HEK293 (cell line): ENCODE measurements around the gene SLC46A1.

Experiments
- CTCF ChIP-seq: fragments of 450-650 bp; formaldehyde crosslinking; IDR thresholded peaks from 2 replicates; pipeline ENCODE4 v1.5.1; 2016; ENCODE audit warnings: missing biosample characterization, missing genetic modification characterization
- FEZF1 ChIP-seq: fragments of 450-650 bp; formaldehyde crosslinking; IDR thresholded peaks from 2 replicates; pipeline ENCODE4 v1.5.1; 2016; ENCODE audit warnings: missing biosample characterization, missing genetic modification characterization
- GFI1B ChIP-seq: fragments of 450-650 bp; formaldehyde crosslinking; IDR thresholded peaks from 2 replicates; pipeline ENCODE4 v1.5.1; 2016; ENCODE audit warnings: missing biosample characterization, missing genetic modification characterization
- KLF8 ChIP-seq: fragments of 450-650 bp; formaldehyde crosslinking; IDR thresholded peaks from 2 replicates; pipeline ENCODE4 v1.5.1; 2016; ENCODE audit warnings: missing biosample characterization, missing genetic modification characterization
- PRDM1 ChIP-seq: fragments of 450-650 bp; formaldehyde crosslinking; IDR thresholded peaks from 2 replicates; pipeline ENCODE4; 2016; ENCODE audit warnings: missing biosample characterization, missing genetic modification characterization
- PRDM10 ChIP-seq: fragments of 450-650 bp; formaldehyde crosslinking; IDR thresholded peaks from 2 replicates; pipeline ENCODE4 v1.5.1; 2016; ENCODE audit warnings: missing biosample characterization, missing genetic modification characterization
- SP3 ChIP-seq: fragments of 450-650 bp; formaldehyde crosslinking; IDR thresholded peaks from 2 replicates; pipeline ENCODE4 v1.5.1; 2016; ENCODE audit warnings: missing biosample characterization, missing genetic modification characterization
- WT1 ChIP-seq: fragments of 450-650 bp; formaldehyde crosslinking; IDR thresholded peaks from 2 replicates; pipeline ENCODE4 v1.5.1; 2016; ENCODE audit warnings: missing biosample characterization, missing genetic modification characterization
- YY2 ChIP-seq: fragments of 450-650 bp; formaldehyde crosslinking; IDR thresholded peaks from 2 replicates; pipeline ENCODE4 v1.5.1; 2016; ENCODE audit warnings: missing biosample characterization, missing genetic modification characterization
- ZBTB11 ChIP-seq: fragments of 450-650 bp; formaldehyde crosslinking; conservative IDR thresholded peaks from 2 replicates; pipeline ENCODE4 v1.5.1; 2016; ENCODE audit warnings: low read depth, missing biosample characterization, missing genetic modification characterization
- ZBTB26 ChIP-seq: fragments of 450-650 bp; formaldehyde crosslinking; optimal IDR thresholded peaks from 2 replicates; pipeline ENCODE3; 2016; ENCODE audit warnings: missing biosample characterization, mild to moderate bottlenecking, missing genetic modification characterization
- ZBTB7A ChIP-seq: fragments of 450-650 bp; formaldehyde crosslinking; IDR thresholded peaks from 2 replicates; pipeline ENCODE4 v1.5.1; 2016; ENCODE audit warnings: low read depth, missing biosample characterization, missing genetic modification characterization
- ZIC2 ChIP-seq: fragments of 450-650 bp; formaldehyde crosslinking; IDR thresholded peaks from 2 replicates; pipeline ENCODE4 v1.5.1; 2016; ENCODE audit warnings: missing biosample characterization, missing genetic modification characterization
- ZNF138 ChIP-seq: fragments of 450-650 bp; formaldehyde crosslinking; IDR thresholded peaks from 2 replicates; pipeline ENCODE4 v1.5.1; 2016; ENCODE audit warnings: missing biosample characterization, missing genetic modification characterization, borderline replicate concordance
- ZNF157 ChIP-seq: fragments of 450-650 bp; formaldehyde crosslinking; IDR thresholded peaks from 2 replicates; pipeline ENCODE4 v1.5.1; 2016; ENCODE audit warnings: missing biosample characterization, missing genetic modification characterization
- ZNF175 ChIP-seq: fragments of 450-650 bp; formaldehyde crosslinking; IDR thresholded peaks from 2 replicates; pipeline ENCODE4 v1.5.1; 2016; ENCODE audit warnings: missing biosample characterization, missing genetic modification characterization
- ZNF23 ChIP-seq: fragments of 450-650 bp; formaldehyde crosslinking; IDR thresholded peaks from 2 replicates; pipeline ENCODE4 v1.5.1; 2016; ENCODE audit warnings: missing biosample characterization, missing genetic modification characterization, borderline replicate concordance
- ZNF280C ChIP-seq: fragments of 450-650 bp; formaldehyde crosslinking; IDR thresholded peaks from 2 replicates; pipeline ENCODE4 v1.5.1; 2016; ENCODE audit warnings: missing biosample characterization, missing genetic modification characterization
- ZNF324 ChIP-seq: fragments of 450-650 bp; formaldehyde crosslinking; IDR thresholded peaks from 2 replicates; pipeline ENCODE4 v1.5.1; 2016; ENCODE audit warnings: missing biosample characterization, missing genetic modification characterization
- ZNF423 ChIP-seq: fragments of 450-650 bp; formaldehyde crosslinking; IDR thresholded peaks from 2 replicates; pipeline ENCODE4 v1.5.1; 2016; ENCODE audit warnings: missing biosample characterization, missing genetic modification characterization
- ZNF426 ChIP-seq: fragments of 450-650 bp; formaldehyde crosslinking; IDR thresholded peaks from 2 replicates; pipeline ENCODE4 v1.5.1; 2017; ENCODE audit warnings: missing biosample characterization, missing genetic modification characterization, mild to moderate bottlenecking, inconsistent platforms, moderate library complexity
- ZNF510 ChIP-seq: fragments of 450-650 bp; formaldehyde crosslinking; IDR thresholded peaks from 2 replicates; pipeline ENCODE4 v1.5.1; 2018; ENCODE audit warnings: mild to moderate bottlenecking, missing genetic modification characterization, missing biosample characterization; ENCODE audit not compliant: insufficient replicate concordance
- ZNF555 ChIP-seq: fragments of 450-650 bp; formaldehyde crosslinking; conservative IDR thresholded peaks from 2 replicates; pipeline ENCODE4 v1.5.1; 2017; ENCODE audit warnings: missing biosample characterization, mild to moderate bottlenecking, missing genetic modification characterization, inconsistent platforms
- ZNF560 ChIP-seq: fragments of 450-650 bp; formaldehyde crosslinking; IDR thresholded peaks from 2 replicates; pipeline ENCODE4 v1.5.1; 2017; ENCODE audit warnings: missing biosample characterization, missing genetic modification characterization, borderline replicate concordance
- ZNF621 ChIP-seq: fragments of 450-650 bp; formaldehyde crosslinking; IDR thresholded peaks from 2 replicates; pipeline ENCODE4 v1.5.1; 2017; ENCODE audit warnings: missing biosample characterization, missing genetic modification characterization
- ZNF629 ChIP-seq: fragments of 450-650 bp; formaldehyde crosslinking; IDR thresholded peaks from 2 replicates; pipeline ENCODE4 v1.5.1; 2017; ENCODE audit warnings: missing biosample characterization, missing genetic modification characterization
- ZNF76 ChIP-seq: fragments of 450-650 bp; formaldehyde crosslinking; IDR thresholded peaks from 2 replicates; pipeline ENCODE4; 2016; ENCODE audit warnings: low read depth, missing biosample characterization, missing genetic modification characterization, borderline replicate concordance

Gene SLC46A1

GRCh38 chr17:28379814-28380801, 25.9 kb downstream of the SLC46A1 start (continued):
- TF ChIP-seq FEZF1 (tag by site-specific recombination) (peak; percentile 39; the same call in 1 of the 2 replicates), ZNF629 (tag by site-specific recombination) (peak; percentile 43), PRDM10 (tag by site-specific recombination) (peak; percentile 54), ZNF510 (tag by site-specific recombination) (no peak), ZBTB11 (no peak), ZNF560 (tag by site-specific recombination) (no peak), SP3 (tag by site-specific recombination) (0 out of 2 replicates have a peak, but pooled peaks have one; percentile 15), ZNF426 (tag by site-specific recombination) (no peak), CTCF (tag by site-specific recombination) (no peak), ZNF157 (tag by site-specific recombination) (no peak), ZNF175 (no peak), YY2 (tag by site-specific recombination) (no peak), GFI1B (tag by site-specific recombination) (no peak), ZNF423 (tag by site-specific recombination) (no peak), ZNF76 (tag by site-specific recombination) (no peak), ZNF621 (tag by site-specific recombination) (no peak), ZBTB7A (no peak), ZIC2 (tag by site-specific recombination) (no peak), PRDM1 (tag by site-specific recombination) (no peak), WT1 (tag by site-specific recombination) (no peak), ZNF23 (tag by site-specific recombination) (no peak), ZNF324 (tag by site-specific recombination) (peak; percentile 46; the same call in 1 of the 2 replicates), ZNF280C (tag by site-specific recombination) (no peak), ZNF138 (tag by site-specific recombination) (no peak), ZNF555 (tag by site-specific recombination) (no peak), KLF8 (0 out of 2 replicates have a peak, but pooled peaks have one; percentile 43), ZBTB26 (tag by site-specific recombination) (no peak)
